Lower leg skin (tissue), 3 donors: ENCODE data around the gene ALG12.

ENCODE experiments used
- CTCF ChIP-seq, 3 donors: fragments of 450-650 bp; IDR thresholded peaks; one replicate each; pipeline ENCODE4 v1.5.1; 2016; ENCODE audit warnings: antibody characterized with exemption in 3 of 3, mild to moderate bottlenecking in 3 of 3, moderate library complexity in 2 of 3
- POLR2A ChIP-seq, 2 donors: fragments of 450-650 bp; IDR thresholded peaks; one replicate each; pipeline ENCODE4 v1.6.1; 2016 to 2017; ENCODE audit warnings: antibody characterized with exemption in 2 of 2, mild to moderate bottlenecking in 1 of 2, moderate library complexity in 1 of 2

- TF ChIP-seq POLR2A (IDR thresholded peaks at IDR 0.05) (no peak), CTCF (IDR thresholded peaks at IDR 0.05) (no peak)
Measured at GRCh38 chr22:49928555-49929210, 10.4 kb upstream of the ALG12 start.
